Stomach (tissue), 9 donors: ENCODE data around the gene VPS4B. TPM values are rescaled to one million over a fixed set of nuclear protein-coding genes. Genes with fewer than 3 reads are reported as not detected.
"Not testable (repeated sequence)": the region's sequence is repeated elsewhere in the genome, so short reads cannot be mapped to it uniquely, and the experiment has no call there.

ENCODE experiments used
- DNase-seq, 2 donors: peaks; one replicate each; pipeline versions ENCODE4 v3.0.0 to v3.0.0-alpha.2; 2013 to 2019
- H3K27ac ChIP-seq, 5 donors: fragments of 200-600 bp in 4 of 5; sonication (generic) in 4 of 5; one replicate each; pipeline ENCODE4 v1.5.1; 2013 to 2019; ENCODE audit warnings: mild to moderate bottlenecking in 1 of 5, moderate library complexity in 1 of 5
- H3K27me3 ChIP-seq, 3 donors: fragments of 200-600 bp; sonication (generic); one replicate each; pipeline ENCODE4 v1.5.1; 2017 to 2019; ENCODE audit warnings: mixed run types in 1 of 3
- H3K36me3 ChIP-seq, 4 donors: fragments of 200-600 bp; sonication (generic); 1 replicate in 3 of 4; 2 replicates in 1 of 4; pipeline ENCODE4 v1.5.1; 2016 to 2019
- H3K4me1 ChIP-seq, 4 donors: fragments of 200-600 bp; sonication (generic); one replicate each; pipeline ENCODE4 v1.5.1; 2016 to 2019
- H3K4me3 ChIP-seq, 4 donors: fragments of 200-600 bp; sonication (generic) in 3 of 4; one replicate each; pipeline ENCODE4 v1.5.1; 2016 to 2019; ENCODE audit warnings: mild to moderate bottlenecking in 1 of 4
- H3K9me3 ChIP-seq, 4 donors: fragments of 200-600 bp; sonication (generic); one replicate each; pipeline ENCODE4 v1.5.1; 2016 to 2019
- CTCF ChIP-seq, 7 experiments: fragments of 450-650 bp in 4 of 7; fragments of 200-600 bp in 3 of 7; sonication (generic) in 3 of 7; IDR thresholded peaks; one replicate each; pipeline ENCODE4 v1.5.1; 2016 to 2019; ENCODE audit warnings: antibody characterized with exemption in 7 of 7, control low read depth in 2 of 7, mild to moderate bottlenecking in 1 of 7
- EP300 ChIP-seq: sonication (generic); formaldehyde crosslinking; IDR thresholded peaks from one replicate; pipeline ENCODE4 v1.6.1; 2017; ENCODE audit warnings: antibody characterized with exemption
- POLR2A ChIP-seq, 4 donors: fragments of 450-650 bp; IDR thresholded peaks; one replicate each; pipeline ENCODE4 v1.6.1; 2016; ENCODE audit warnings: antibody characterized with exemption in 4 of 4, control low read depth in 2 of 4, mild to moderate bottlenecking in 1 of 4, moderate library complexity in 1 of 4
- POLR2AphosphoS5 ChIP-seq, 3 donors: sonication (generic); formaldehyde crosslinking; IDR thresholded peaks; one replicate each; pipeline ENCODE4 v1.6.1; 2016; ENCODE audit warnings: antibody characterized with exemption in 3 of 3
- WGBS, 5 donors: extraction: QIAGEN DNeasy Blood & Tissue Kit in 3 of 5; methylation state at CpG; one replicate each; pipeline versions ENCODE4 v1.1.5 to v1.1.7; 2013 to 2018; 5-methylcytosine and 5-hydroxymethylcytosine counted together
- intact Hi-C: fragments of 100-400 bp; cut with DNase I; formaldehyde crosslinking; loops from one replicate; pipeline ENCODE4 v1.15.1; 2023; ENCODE audit warnings: low total_unique reads
- polyA plus RNA-seq, 3 donors: library from polyadenylated mRNA; stranded (reverse); fragments of 200-250 nt; gene quantifications; one replicate each; pipeline ENCODE4 v1.2.3, GENCODE V29; 2013
- total RNA-seq, 5 donors: library from RNA; depleted of rRNA; stranded (reverse); fragments of >200 nt; gene quantifications; one replicate each; pipeline versions ENCODE4 v1.1.0 to v1.2.3, GENCODE V29; 2014 to 2016
- donor health status: healthy with polysubstance abuse.
- donor health status: Bipolar disorder and iron deficiency.
- donor health status: healthy.

VPS4B gene
- total and polyA plus RNA-seq, 8 donors: 11.3 to 108 (median 30.8) TPM

DNA sequence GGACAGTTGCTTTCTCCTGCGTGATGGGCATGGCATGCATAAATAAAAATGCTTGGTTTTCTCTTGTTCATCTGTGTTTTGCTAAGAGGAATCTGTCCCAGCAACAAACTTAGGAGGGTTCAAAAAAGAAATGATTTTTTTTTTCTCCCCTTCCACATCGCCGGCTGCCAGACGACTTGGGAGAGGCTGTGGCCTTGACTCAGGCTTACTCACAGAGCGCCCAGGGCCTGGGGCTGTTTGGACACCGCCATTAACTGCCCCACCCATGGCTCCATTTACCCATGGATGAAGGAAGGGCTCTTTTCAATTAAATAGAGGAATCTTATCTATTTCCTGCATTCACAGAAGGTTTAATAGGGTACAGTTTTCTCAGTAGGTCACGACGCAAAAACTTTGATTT lies 32.2 kb upstream of the VPS4B start:
- intact Hi-C loops: no loop called here

DNA sequence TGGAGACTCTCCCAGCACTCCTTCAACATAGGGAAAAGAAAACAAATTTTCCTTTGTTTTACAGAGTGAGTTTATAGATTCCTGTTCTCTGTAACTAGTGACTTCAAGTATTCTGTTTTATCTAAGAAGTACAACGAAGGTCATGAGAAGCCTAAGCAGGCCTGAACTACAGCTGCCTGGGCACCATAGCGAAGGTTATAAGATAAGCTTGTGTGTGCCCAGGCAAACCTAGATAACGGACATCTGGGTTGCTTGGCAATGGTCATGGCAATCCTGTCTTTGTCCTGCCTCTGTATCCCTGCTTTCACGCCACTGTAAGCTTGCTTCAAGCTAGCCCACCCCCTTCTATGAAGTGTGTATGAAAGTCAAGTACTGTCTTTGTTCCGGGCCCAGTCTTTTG lies 30.5 kb upstream of the VPS4B start:
- H3K9me3 ChIP-seq, DNase-seq, H3K27ac ChIP-seq, H3K36me3 ChIP-seq, intact Hi-C loops, H3K4me3 ChIP-seq, H3K27me3 ChIP-seq: not testable (repeated sequence)
- 36 to 68% (median 53%) methylated on average over 5 of the region's 5 CpGs for WGBS, 5 donors
- H3K4me1 ChIP-seq: peaks cover 0 to 19% (median 8%) of the 10 kb centered on the region in 4 donors

More for the DNA sequence above, 32.2 kb upstream of the VPS4B start:
- Histone ChIP-seq H3K27ac (no peak overlapping the region), H3K9me3 (no peaks in the 10 kb centered on the region), H3K4me1 (peaks cover 0 to 19% (median 8%) of the 10 kb centered on the region in 4 donors), H3K36me3 (no peaks in the 10 kb centered on the region), H3K27me3 (no peaks in the 10 kb centered on the region), H3K4me3 (no peak overlapping the region)
- WGBS, 5 donors: 72 to 94% (median 86%) methylated on average over 8 of the region's 8 CpGs
- TF ChIP-seq POLR2A (IDR thresholded peaks at IDR 0.05): no peak
- TF ChIP-seq CTCF (IDR thresholded peaks at IDR 0.05): no peak
- no peak for TF ChIP-seq POLR2AphosphoS5 (IDR thresholded peaks at IDR 0.05)
- no peak for TF ChIP-seq EP300
- no peak for DNase-seq

- no peak for TF ChIP-seq CTCF (IDR thresholded peaks at IDR 0.05)
- no peak for TF ChIP-seq EP300
- no peak for TF ChIP-seq POLR2AphosphoS5 (IDR thresholded peaks at IDR 0.05)
- no peak for TF ChIP-seq POLR2A (IDR thresholded peaks at IDR 0.05)
- H3K36me3 ChIP-seq: no peaks in the 10 kb centered on the region
- no peaks in the 10 kb centered on the region for H3K27me3 ChIP-seq
- 29 to 42% (median 33%) methylated on average over 9 of the region's 9 CpGs for WGBS, 5 donors
- intact Hi-C loops: no loop called here
- H3K27ac ChIP-seq: no peak overlapping the region
- peaks cover 0 to 19% (median 8%) of the 10 kb centered on the region in 4 donors for H3K4me1 ChIP-seq
- peak in 1 of 2 donors; percentile 52 for DNase-seq
- no peak overlapping the region for H3K4me3 ChIP-seq
- H3K9me3 ChIP-seq: no peaks in the 10 kb centered on the region
Measured at GRCh38 chr18:63451799-63452660, 29.8 kb upstream of the VPS4B start.

GRCh38 chr18:63449426-63449825 lies 27.1 kb upstream of the VPS4B start:
- Histone ChIP-seq H3K4me3 (no peak overlapping the region), H3K36me3 (no peaks in the 10 kb centered on the region), H3K27ac (no peak overlapping the region), H3K27me3 (no peaks in the 10 kb centered on the region), H3K9me3 (no peaks in the 10 kb centered on the region), H3K4me1 (peaks cover 0 to 19% (median 8%) of the 10 kb centered on the region in 4 donors)
- TF ChIP-seq POLR2A (IDR thresholded peaks at IDR 0.05): no peak
- TF ChIP-seq CTCF (IDR thresholded peaks at IDR 0.05): no peak
- TF ChIP-seq POLR2AphosphoS5 (IDR thresholded peaks at IDR 0.05): no peak
- no peak for TF ChIP-seq EP300
- intact Hi-C loops: no loop called here
- DNase-seq: no peak
- WGBS, 5 donors: 87 to 97% (median 90%) methylated on average over 4 of the region's 4 CpGs

DNA sequence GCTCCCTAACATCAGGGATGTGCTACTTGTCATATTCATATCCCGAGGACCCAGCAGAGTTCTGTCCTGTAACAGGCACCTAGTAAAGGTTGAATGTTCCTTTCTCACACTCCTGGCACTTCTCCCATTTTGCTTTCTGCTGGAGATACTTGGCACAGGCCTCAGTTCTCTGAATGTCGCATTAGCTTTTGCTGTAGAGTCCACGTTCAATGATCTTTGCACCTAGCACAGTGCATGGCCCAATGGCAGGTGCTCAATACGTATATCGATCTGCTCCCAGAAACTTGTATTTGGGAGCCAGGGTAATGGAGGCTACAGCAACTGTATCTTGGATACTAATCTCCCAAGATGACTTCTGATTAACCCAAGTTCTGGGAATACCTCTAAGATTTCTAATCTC lies 24.8 kb upstream of the VPS4B start:
- H3K27me3 ChIP-seq: no peaks in the 10 kb centered on the region
- H3K9me3 ChIP-seq: no peaks in the 10 kb centered on the region
- no peak overlapping the region for H3K4me3 ChIP-seq
- H3K4me1 ChIP-seq: peaks cover 0 to 9% (median 3%) of the 10 kb centered on the region in 4 donors
- intact Hi-C loops: no loop called here
- H3K27ac ChIP-seq: no peak overlapping the region
- DNase-seq: no peak
- TF ChIP-seq CTCF (IDR thresholded peaks at IDR 0.05) (no peak), EP300 (no peak), POLR2A (IDR thresholded peaks at IDR 0.05) (no peak), POLR2AphosphoS5 (IDR thresholded peaks at IDR 0.05) (no peak)
- no peaks in the 10 kb centered on the region for H3K36me3 ChIP-seq
- 60 to 68% (median 66%) methylated on average over 5 of the region's 5 CpGs for WGBS, 5 donors
